Loucy (cell line): Measurements from ENCODE around the gene RPL37.
"Not testable (repeated sequence)": the region's sequence is repeated elsewhere in the genome, so short reads cannot be mapped to it uniquely, and the experiment has no call there.

Experiments used
- H2AFZ ChIP-seq: fragments of 200-600 bp; sonication (generic); 2 replicates; pipeline ENCODE4 v1.6.0; 2016; ENCODE audit warnings: antibody characterized with exemption, mild to moderate bottlenecking, low read length, moderate library complexity
- H3F3A ChIP-seq: fragments of 200-600 bp; 2 replicates; pipeline ENCODE4 v1.6.0; 2016; ENCODE audit warnings: antibody characterized with exemption, low read depth, mild to moderate bottlenecking
- H3K27me3 ChIP-seq: fragments of 200-600 bp; sonication (generic); 2 replicates; pipeline ENCODE4 v1.6.1; 2014; ENCODE audit warnings: low read length, mild to moderate bottlenecking; ENCODE audit not compliant: insufficient read depth, poor library complexity, severe bottlenecking
- H3K36me3 ChIP-seq: fragments of 200-600 bp; sonication (generic); 2 replicates; pipeline ENCODE4 v1.6.1; 2016; ENCODE audit warnings: low read length; ENCODE audit not compliant: insufficient read depth
- H3K4me1 ChIP-seq: fragments of 200-600 bp; sonication (generic); 2 replicates; pipeline ENCODE4 v1.5.1; 2014; ENCODE audit warnings: low read length, mild to moderate bottlenecking; ENCODE audit not compliant: insufficient read depth, poor library complexity, severe bottlenecking
- H3K4me2 ChIP-seq: fragments of 200-600 bp; sonication (generic); 2 replicates; pipeline ENCODE4 v1.6.0; 2014; ENCODE audit warnings: antibody characterized with exemption, low read length, low read depth, mild to moderate bottlenecking; ENCODE audit not compliant: poor library complexity, severe bottlenecking
- H3K4me3 ChIP-seq: fragments of 200-600 bp; sonication (generic); 2 replicates; pipeline ENCODE4 v1.5.1; 2014; ENCODE audit warnings: low read length, mild to moderate bottlenecking, mixed read lengths; ENCODE audit not compliant: poor library complexity, severe bottlenecking
- H3K79me2 ChIP-seq: fragments of 200-600 bp; sonication (generic); 2 replicates; pipeline ENCODE4 v1.6.1; 2014; ENCODE audit warnings: low read length; ENCODE audit not compliant: insufficient read depth
- H3K9ac ChIP-seq: fragments of 200-600 bp; sonication (generic); 2 replicates; pipeline ENCODE4 v1.6.0; 2014; ENCODE audit warnings: mild to moderate bottlenecking, low read depth, low read length, moderate library complexity; ENCODE audit not compliant: poor library complexity, severe bottlenecking
- H3K9me2 ChIP-seq: fragments of 200-600 bp; sonication (generic); replicated peaks from 2 replicates; pipeline ENCODE4 v1.6.1; 2016; ENCODE audit warnings: low read depth, low read length, mixed read lengths
- H3K9me3 ChIP-seq: fragments of 200-600 bp; sonication (generic); 2 replicates; pipeline ENCODE4 v1.6.1; 2014; ENCODE audit warnings: mild to moderate bottlenecking, antibody characterized with exemption, low read length, low read depth; ENCODE audit not compliant: insufficient read depth
- H4K20me1 ChIP-seq: fragments of 200-600 bp; sonication (generic); 2 replicates; pipeline ENCODE4 v1.6.0; 2014; ENCODE audit warnings: antibody characterized with exemption, low read length, mild to moderate bottlenecking; ENCODE audit not compliant: insufficient read depth, poor library complexity, severe bottlenecking
- EZH2phosphoT487 ChIP-seq: fragments of 200-600 bp; IDR thresholded peaks from 2 replicates; pipeline ENCODE4 v1.6.1; 2018; ENCODE audit warnings: antibody characterized with exemption, mild to moderate bottlenecking, moderate library complexity, borderline replicate concordance
- TF ChIP-seq, protein P1 (sequence below): fragments of 200-600 bp; sonication (generic); conservative IDR thresholded peaks from 2 replicates; pipeline ENCODE4 v1.5.1; 2014; ENCODE audit warnings: mild to moderate bottlenecking, antibody characterized with exemption, low read length

The RPL37 gene

DNA sequence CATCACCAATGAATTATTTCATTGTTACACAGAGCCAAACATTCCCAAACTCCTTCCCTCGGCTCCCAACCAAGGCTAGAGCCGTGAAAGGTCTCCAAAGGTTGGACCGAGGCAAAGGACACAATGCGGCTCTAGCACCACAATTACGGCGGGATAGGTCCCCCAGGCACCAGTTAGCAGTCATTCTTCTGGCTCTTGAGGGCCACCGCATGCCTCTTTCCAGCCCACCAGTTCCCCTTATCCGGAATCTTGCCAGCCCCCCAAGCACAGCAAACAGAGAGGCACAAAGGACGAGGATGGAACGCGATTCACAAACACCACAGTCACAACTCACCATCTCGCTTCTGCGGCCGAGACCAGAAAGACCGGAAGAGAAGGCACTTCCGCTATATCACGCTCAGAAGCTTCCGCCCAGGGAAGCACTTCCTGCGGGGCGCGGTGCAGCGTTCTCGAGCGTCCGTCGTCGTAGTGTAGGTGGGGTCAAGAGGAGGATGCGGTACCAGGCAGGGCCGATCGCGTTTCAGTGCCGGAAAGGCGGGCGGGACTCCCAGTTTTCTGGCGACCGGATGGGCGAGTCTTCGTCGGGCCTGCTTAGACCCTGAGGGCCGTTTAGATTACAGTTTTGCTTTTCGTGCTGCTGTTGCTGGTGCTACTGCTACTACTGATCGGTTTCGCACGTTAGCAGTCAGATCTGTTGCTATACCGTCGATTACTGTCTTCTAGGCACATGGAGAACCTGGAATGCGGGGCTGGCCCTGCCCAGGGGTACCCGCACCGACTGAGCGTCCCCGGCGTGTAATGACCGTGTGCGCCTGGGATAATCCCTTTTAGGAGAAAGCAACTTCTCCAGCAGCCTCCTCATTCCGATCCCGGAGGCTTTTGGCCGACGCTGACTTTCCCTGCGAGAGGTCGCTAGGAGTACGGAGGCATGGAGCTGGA is at the start of gene RPL37:
TSS of gene RPL37 (minus strand) at position 374 of the 939 bp plus-strand sequence. CDS start at position 337, 37 bp downstream.
- no peaks in the 10 kb centered on the region for H3K9me2 ChIP-seq
- H3K9me3 ChIP-seq, result no peaks in the 10 kb centered on the region
- peak within 1 kb of the TSS; percentile 98 for H3K4me2 ChIP-seq
- H3F3A ChIP-seq, result no peaks in the 10 kb centered on the region
- peaks cover 42% of the 10 kb centered on the region for H3K36me3 ChIP-seq
- peak within 1 kb of the TSS; percentile 97 for H3K9ac ChIP-seq
- TF ChIP-seq EZH2phosphoT487, result no peak
- TF ChIP-seq, protein P1, sequence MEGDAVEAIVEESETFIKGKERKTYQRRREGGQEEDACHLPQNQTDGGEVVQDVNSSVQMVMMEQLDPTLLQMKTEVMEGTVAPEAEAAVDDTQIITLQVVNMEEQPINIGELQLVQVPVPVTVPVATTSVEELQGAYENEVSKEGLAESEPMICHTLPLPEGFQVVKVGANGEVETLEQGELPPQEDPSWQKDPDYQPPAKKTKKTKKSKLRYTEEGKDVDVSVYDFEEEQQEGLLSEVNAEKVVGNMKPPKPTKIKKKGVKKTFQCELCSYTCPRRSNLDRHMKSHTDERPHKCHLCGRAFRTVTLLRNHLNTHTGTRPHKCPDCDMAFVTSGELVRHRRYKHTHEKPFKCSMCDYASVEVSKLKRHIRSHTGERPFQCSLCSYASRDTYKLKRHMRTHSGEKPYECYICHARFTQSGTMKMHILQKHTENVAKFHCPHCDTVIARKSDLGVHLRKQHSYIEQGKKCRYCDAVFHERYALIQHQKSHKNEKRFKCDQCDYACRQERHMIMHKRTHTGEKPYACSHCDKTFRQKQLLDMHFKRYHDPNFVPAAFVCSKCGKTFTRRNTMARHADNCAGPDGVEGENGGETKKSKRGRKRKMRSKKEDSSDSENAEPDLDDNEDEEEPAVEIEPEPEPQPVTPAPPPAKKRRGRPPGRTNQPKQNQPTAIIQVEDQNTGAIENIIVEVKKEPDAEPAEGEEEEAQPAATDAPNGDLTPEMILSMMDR, result no peak
- H3K4me3 ChIP-seq, result peak within 1 kb of the TSS; percentile 92
- peak within 1 kb of the TSS; percentile 86 for H2AFZ ChIP-seq
- peaks cover 55% of the 10 kb centered on the region for H3K79me2 ChIP-seq
- H4K20me1 ChIP-seq, result peaks cover 47% of the 10 kb centered on the region
- H3K4me1 ChIP-seq, result peaks cover 35% of the 10 kb centered on the region
- peaks cover 11% of the 10 kb centered on the region for H3K27me3 ChIP-seq

DNA sequence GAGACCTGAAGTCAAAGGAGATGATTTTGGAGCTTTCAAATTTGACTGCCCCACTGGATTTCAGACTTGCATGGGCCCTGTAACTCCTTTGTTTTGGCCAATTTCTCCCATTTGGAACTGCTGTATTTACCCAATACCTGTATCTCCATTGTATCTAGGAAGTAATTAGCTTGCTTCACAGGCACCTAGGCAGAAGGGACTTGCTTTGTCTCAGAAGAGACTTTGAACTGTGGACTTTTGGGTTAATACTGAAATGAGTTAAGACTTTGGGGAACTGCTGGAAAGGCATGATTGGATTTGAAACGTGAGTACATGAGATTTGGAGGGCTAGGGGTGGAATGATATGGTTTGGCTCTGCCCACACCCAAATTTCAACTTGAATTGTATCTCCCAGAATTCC is 48.0 kb upstream of the RPL37 start:
- H3F3A ChIP-seq, H3K9ac ChIP-seq, H3K4me1 ChIP-seq, H3K27me3 ChIP-seq, H3K4me3 ChIP-seq, H3K9me2 ChIP-seq, H3K9me3 ChIP-seq, H4K20me1 ChIP-seq, H3K79me2 ChIP-seq, H3K36me3 ChIP-seq, H2AFZ ChIP-seq, H3K4me2 ChIP-seq: not testable (repeated sequence)

DNA sequence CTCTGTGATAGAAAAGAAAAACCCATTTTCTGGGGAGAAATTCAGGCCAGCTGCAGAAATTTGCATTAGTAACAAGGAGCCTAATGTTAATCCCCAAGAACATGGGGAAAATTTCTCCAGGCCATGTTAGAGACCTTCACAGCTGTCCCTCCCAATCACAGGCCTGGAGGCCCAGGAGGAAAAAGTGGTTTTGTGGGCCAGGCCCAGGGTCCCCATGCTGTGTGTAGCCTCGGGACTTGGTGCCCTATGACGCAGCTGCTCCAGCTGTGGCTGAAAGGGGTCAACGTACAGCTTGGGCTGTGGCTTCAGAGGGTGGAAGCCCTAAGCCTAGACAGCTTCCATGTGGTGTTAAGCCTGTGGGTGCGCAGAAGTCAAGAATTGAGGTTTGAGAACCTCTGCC is 47.3 kb upstream of the RPL37 start:
- no peaks in the 10 kb centered on the region for H3K4me1 ChIP-seq
- H3K4me3 ChIP-seq, result no peak overlapping the region
- no peak overlapping the region for H3K4me2 ChIP-seq
- H3F3A ChIP-seq, result no peaks in the 10 kb centered on the region
- H3K27me3 ChIP-seq, result no peaks in the 10 kb centered on the region
- no peaks in the 10 kb centered on the region for H4K20me1 ChIP-seq
- no peak overlapping the region for H3K9ac ChIP-seq
- H2AFZ ChIP-seq, result no peak overlapping the region
- no peaks in the 10 kb centered on the region for H3K9me2 ChIP-seq
- no peaks in the 10 kb centered on the region for H3K36me3 ChIP-seq
- H3K79me2 ChIP-seq, result no peaks in the 10 kb centered on the region
- TF ChIP-seq, protein P1, result no peak
- TF ChIP-seq EZH2phosphoT487, result no peak
- H3K9me3 ChIP-seq, result no peaks in the 10 kb centered on the region
